Astrocyte (in vitro differentiated cells and primary cell): ENCODE results near the gene SH3BP4. TPM values are rescaled to one million over a fixed set of nuclear protein-coding genes. Genes with fewer than 3 reads are reported as not detected.

Experiments used
- DNase-seq: peaks from one replicate; pipeline ENCODE4 v3.0.0-alpha.2; 2010; ENCODE audit warnings: low read depth
- FAIRE-seq: peaks from 2 replicates; lab custom pipeline; 2011; peaks lifted over from hg19 to GRCh38; lab: Jason Lieb, UNC
- H2AFZ ChIP-seq: 2 replicates; pipeline ENCODE4 v1.6.0; 2012; ENCODE audit warnings: low read depth, low read length, inconsistent platforms
- H3K27ac ChIP-seq: 2 replicates; pipeline ENCODE4 v1.5.1; 2011; ENCODE audit warnings: low read depth, low read length, inconsistent platforms
- H3K27me3 ChIP-seq: 2 replicates; pipeline ENCODE4 v1.6.0; 2011; ENCODE audit warnings: low read length, inconsistent platforms; ENCODE audit not compliant: insufficient read depth
- H3K36me3 ChIP-seq: 2 replicates; pipeline ENCODE4 v1.5.1; 2011; ENCODE audit warnings: low read length, inconsistent platforms; ENCODE audit not compliant: insufficient read depth
- H3K4me1 ChIP-seq: 2 replicates; pipeline ENCODE4 v1.5.1; 2011; ENCODE audit warnings: low read length, inconsistent platforms; ENCODE audit not compliant: insufficient read depth
- H3K4me2 ChIP-seq: 2 replicates; pipeline ENCODE4 v1.6.0; 2012; ENCODE audit warnings: low read length, inconsistent platforms
- H3K4me3 ChIP-seq: 2 replicates; pipeline ENCODE4 v1.5.1; 2011; ENCODE audit warnings: low read depth, mild to moderate bottlenecking, low read length, inconsistent platforms; ENCODE audit not compliant: insufficient read depth
- H3K79me2 ChIP-seq: 2 replicates; pipeline ENCODE4 v1.6.0; 2012; ENCODE audit warnings: mild to moderate bottlenecking, low read length, inconsistent platforms; ENCODE audit not compliant: insufficient read depth
- H3K9ac ChIP-seq: 2 replicates; pipeline ENCODE4 v1.6.0; 2012; ENCODE audit warnings: mild to moderate bottlenecking, low read length, inconsistent platforms
- H3K9me3 ChIP-seq: 2 replicates; pipeline ENCODE4 v1.5.1; 2012; ENCODE audit warnings: low read depth, mild to moderate bottlenecking, low read length, inconsistent platforms; ENCODE audit not compliant: insufficient read depth
- H4K20me1 ChIP-seq: 2 replicates; pipeline ENCODE4 v1.6.0; 2012; ENCODE audit warnings: low read length, inconsistent platforms; ENCODE audit not compliant: insufficient read depth
- H3K27ac Mint-ChIP-seq: one replicate; pipeline ENCODE4 v1.8.0; 2021; ENCODE audit warnings: mild to moderate bottlenecking, mixed read lengths; ENCODE audit not compliant: unreplicated experiment
- H3K27me3 Mint-ChIP-seq: one replicate; pipeline ENCODE4 v1.8.0; 2021; ENCODE audit warnings: low read depth, mixed read lengths; ENCODE audit not compliant: unreplicated experiment
- H3K36me3 Mint-ChIP-seq: one replicate; pipeline ENCODE4 v1.8.0; 2021; ENCODE audit warnings: low read depth, mixed read lengths; ENCODE audit not compliant: unreplicated experiment
- H3K4me1 Mint-ChIP-seq: one replicate; pipeline ENCODE4 v1.8.0; 2021; ENCODE audit warnings: low read depth, mixed read lengths; ENCODE audit not compliant: unreplicated experiment
- H3K4me3 Mint-ChIP-seq: one replicate; pipeline ENCODE4 v1.8.0; 2021; ENCODE audit warnings: mild to moderate bottlenecking, moderate library complexity, mixed read lengths; ENCODE audit not compliant: unreplicated experiment
- H3K9me3 Mint-ChIP-seq: one replicate; pipeline ENCODE4 v1.8.0; 2021; ENCODE audit warnings: mild to moderate bottlenecking, mixed read lengths; ENCODE audit not compliant: unreplicated experiment
- CTCF ChIP-seq: IDR thresholded peaks from 2 replicates; pipeline ENCODE4 v1.5.1; 2011; ENCODE audit warnings: low read depth, mild to moderate bottlenecking, inconsistent platforms, low read length, moderate library complexity; ENCODE audit not compliant: insufficient read depth
- EZH2 ChIP-seq: IDR thresholded peaks from 2 replicates; pipeline ENCODE4 v1.6.1; 2012; ENCODE audit warnings: mild to moderate bottlenecking, low read length, inconsistent platforms; ENCODE audit not compliant: insufficient read depth
- total RNA-seq: library from RNA; stranded (reverse); gene quantifications from 2 replicates; pipeline ENCODE4 v1.2.1, GENCODE V29; 2021

Gene SH3BP4
- total RNA-seq, 1 donor from 2014 or later = 127 TPM

GRCh38 chr2:234963773-234964615 is 12.2 kb downstream of the SH3BP4 start:
- H3K4me3 ChIP-seq = peak overlapping the region; percentile 29
- peaks cover 100% of the 10 kb centered on the region for H3K79me2 ChIP-seq
- FAIRE-seq (no peak), DNase-seq (peak; percentile 96)
- H3K4me2 ChIP-seq = peak overlapping the region; percentile 68
- peaks cover 98% of the 10 kb centered on the region for H4K20me1 ChIP-seq
- Mint-ChIP-seq H3K27me3 (no peaks in the 10 kb centered on the region), H3K9me3 (no peaks in the 10 kb centered on the region), H3K36me3 (peaks cover 14% of the 10 kb centered on the region), H3K4me3 (peak overlapping the region; percentile 34), H3K4me1 (peaks cover 68% of the 10 kb centered on the region), H3K27ac (peak overlapping the region; percentile 80)
- no peak for TF ChIP-seq CTCF
- TF ChIP-seq EZH2 = no peak
- no peaks in the 10 kb centered on the region for H3K9me3 ChIP-seq
- no peaks in the 10 kb centered on the region for H3K27me3 ChIP-seq
- peaks cover 50% of the 10 kb centered on the region for H3K4me1 ChIP-seq
- no peak overlapping the region for H2AFZ ChIP-seq
- peaks cover 4% of the 10 kb centered on the region for H3K36me3 ChIP-seq
- H3K27ac ChIP-seq = peak overlapping the region; percentile 64
- peak overlapping the region; percentile 55 for H3K9ac ChIP-seq

GRCh38 chr2:234964631-234965461 is 13.0 kb downstream of the SH3BP4 start:
- H3K9ac ChIP-seq = peak overlapping the region; percentile 55
- H3K79me2 ChIP-seq = peaks cover 100% of the 10 kb centered on the region
- H3K4me2 ChIP-seq = peak overlapping the region; percentile 68
- peaks cover 56% of the 10 kb centered on the region for H3K4me1 ChIP-seq
- TF ChIP-seq EZH2 = no peak
- TF ChIP-seq CTCF = no peak
- FAIRE-seq (peak; percentile 72), DNase-seq (peak; percentile 56)
- no peak overlapping the region for H2AFZ ChIP-seq
- H3K9me3 Mint-ChIP-seq = no peaks in the 10 kb centered on the region
- no peaks in the 10 kb centered on the region for H3K27me3 ChIP-seq
- H3K36me3 Mint-ChIP-seq = peaks cover 19% of the 10 kb centered on the region
- peaks cover 70% of the 10 kb centered on the region for H3K4me1 Mint-ChIP-seq
- H3K36me3 ChIP-seq = peaks cover 6% of the 10 kb centered on the region
- peak overlapping the region; percentile 64 for H3K27ac ChIP-seq
- H3K27ac Mint-ChIP-seq = peak overlapping the region; percentile 23
- H3K4me3 ChIP-seq = no peak overlapping the region
- H3K4me3 Mint-ChIP-seq = peak overlapping the region; percentile 40
- no peaks in the 10 kb centered on the region for H3K27me3 Mint-ChIP-seq
- H4K20me1 ChIP-seq = peaks cover 98% of the 10 kb centered on the region
- H3K9me3 ChIP-seq = no peaks in the 10 kb centered on the region
